Raji (cell line): ENCODE measurements around the gene SEPTIN10.

ENCODE experiments used
- POLR2A ChIP-seq: IDR thresholded peaks from 2 replicates; pipeline ENCODE4 v1.6.1; 2011; ENCODE audit warnings: low read depth, low read length, control low read depth; ENCODE audit not compliant: insufficient read depth

The SEPTIN10 gene

DNA sequence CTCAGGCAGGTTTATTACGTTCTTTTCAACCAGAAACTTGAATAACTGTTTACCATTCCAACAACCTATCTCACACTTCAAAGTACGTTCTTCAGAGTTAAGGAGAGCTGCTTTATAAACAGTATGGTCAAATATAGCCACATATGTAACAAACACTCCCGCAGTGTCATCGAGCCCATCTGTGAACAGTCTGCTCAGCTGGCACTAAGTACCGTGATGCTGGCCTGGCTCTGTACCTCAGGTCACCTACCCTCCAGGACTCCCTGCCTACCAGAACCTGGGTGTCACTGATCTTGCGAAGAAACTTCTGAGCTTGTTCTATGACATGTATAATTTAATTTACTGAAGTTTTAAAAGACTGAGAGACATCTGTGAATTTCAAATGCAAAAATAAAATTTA lies 71.4 kb downstream of the SEPTIN10 start:
- TF ChIP-seq POLR2A: no peak

DNA sequence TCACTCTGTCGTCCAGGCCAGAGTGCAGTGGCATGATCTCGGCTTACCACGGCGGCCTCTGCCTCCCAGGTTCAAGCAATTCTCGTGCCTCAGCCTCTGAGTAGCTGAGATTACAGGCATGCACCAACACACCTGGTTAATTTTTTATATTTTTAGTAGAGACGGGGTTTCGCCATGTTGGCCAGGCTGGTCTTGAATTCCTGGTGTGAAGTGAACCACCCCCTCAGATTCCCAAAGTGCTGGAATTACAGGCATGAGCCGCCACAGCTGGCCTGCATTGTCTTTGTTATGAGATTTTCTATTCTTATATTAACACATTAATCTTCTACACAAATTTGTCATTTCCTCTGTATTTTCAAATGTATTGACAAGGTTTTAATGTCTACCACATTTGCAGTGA lies 75.2 kb downstream of the SEPTIN10 start:
- no peak for TF ChIP-seq POLR2A

DNA sequence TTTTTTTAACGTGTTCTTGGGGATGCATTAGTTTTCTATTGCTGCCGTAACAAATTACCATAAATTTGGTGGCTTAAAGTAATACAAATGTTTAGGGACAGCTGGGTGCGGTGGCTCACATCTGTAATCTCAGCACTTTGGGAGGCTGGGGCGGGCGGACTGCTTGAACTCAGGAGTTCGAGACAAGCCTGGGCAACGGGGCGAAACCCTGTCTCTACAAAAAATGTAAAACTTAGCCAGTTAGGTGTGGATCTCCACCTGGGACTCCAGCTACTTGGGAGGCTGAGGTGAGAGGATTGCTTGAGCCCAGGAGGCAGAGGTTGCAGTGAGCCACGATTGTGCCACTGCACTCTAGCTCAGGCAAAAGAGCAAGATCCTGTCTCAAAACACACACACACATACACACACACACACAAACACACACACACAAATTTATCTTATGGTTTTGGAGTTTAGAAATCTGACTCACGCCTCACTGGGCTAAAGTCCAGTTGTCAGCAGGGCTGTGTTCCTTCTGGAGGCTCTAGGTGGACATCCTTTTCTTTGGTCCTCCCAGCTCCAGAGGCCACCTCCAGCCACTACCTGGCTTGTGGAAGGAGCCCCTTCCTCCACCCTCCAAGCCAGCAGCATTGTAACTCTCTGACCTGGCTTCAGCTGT lies 76.1 kb downstream of the SEPTIN10 start:
- TF ChIP-seq POLR2A: no peak

DNA sequence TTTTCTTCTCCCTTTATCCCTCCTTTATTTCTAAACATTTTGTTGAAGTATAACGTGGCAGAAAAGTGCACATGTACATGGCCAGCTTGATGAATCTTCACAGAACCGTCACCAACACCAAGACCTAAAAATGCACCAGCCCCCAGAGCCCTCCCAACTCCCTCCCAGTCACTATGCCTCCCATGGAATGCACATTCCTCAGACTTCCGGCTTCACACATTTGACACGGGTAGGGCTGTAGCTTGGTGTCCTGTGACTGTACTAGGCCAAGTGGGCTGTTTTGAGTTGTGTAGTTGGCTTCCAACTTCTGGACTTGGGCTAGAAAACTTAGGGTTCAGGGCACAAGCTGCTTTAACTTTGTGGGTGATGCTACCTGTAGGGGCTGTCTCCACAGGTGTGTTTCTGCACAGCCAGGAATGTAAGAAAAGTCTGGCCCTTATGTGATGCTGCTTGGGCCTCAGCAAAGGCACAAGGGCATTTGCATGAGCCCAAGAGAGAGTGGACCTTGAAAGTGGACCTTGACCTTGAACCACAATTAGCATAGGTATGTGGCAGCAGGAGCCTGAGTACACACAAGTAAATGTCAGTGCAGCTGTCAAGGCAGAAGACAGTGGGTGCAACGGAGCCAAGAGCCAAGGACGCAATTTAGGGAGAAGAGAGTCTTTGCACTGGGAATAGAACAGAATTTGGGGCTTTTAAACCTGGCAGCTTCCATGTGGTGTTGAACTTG lies 78.4 kb downstream of the SEPTIN10 start:
- TF ChIP-seq POLR2A: no peak

DNA sequence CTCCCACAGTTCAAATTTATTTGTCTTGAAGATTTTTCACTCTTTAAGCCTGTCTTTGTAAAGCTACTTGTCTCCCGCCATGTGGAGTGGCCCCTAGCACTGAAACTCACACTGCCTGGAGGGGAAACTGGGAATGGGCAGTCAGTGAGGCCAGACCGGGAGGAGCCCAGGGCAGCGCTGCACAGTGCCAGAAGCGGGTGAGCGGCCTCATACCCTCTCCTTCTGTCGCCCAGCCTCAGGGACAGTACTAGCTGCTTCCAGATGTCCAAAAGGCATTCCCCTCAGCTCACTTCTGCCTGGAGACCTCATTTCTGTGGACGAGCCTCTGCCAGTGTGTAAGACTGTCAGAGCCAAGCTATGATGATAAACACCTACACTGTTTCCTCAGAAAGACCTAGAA lies 79.9 kb downstream of the SEPTIN10 start:
- TF ChIP-seq POLR2A: no peak

DNA sequence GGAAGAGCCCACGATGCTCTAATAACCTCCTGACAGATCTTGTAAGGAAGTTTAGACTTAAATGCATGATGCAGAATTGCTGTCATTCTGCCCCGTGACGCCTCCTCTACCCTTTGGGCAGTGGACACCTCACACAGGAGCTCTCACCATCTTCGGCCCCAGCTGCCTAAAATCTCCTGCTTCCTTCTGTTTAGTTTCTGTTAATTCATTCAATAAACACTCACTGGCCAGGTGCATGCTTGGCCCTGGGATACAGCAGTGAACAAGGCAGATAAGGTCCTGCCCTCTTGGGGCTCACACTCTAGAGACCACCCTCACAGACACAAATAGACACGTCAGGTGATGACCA lies 81.1 kb downstream of the SEPTIN10 start:
- no peak for TF ChIP-seq POLR2A

DNA sequence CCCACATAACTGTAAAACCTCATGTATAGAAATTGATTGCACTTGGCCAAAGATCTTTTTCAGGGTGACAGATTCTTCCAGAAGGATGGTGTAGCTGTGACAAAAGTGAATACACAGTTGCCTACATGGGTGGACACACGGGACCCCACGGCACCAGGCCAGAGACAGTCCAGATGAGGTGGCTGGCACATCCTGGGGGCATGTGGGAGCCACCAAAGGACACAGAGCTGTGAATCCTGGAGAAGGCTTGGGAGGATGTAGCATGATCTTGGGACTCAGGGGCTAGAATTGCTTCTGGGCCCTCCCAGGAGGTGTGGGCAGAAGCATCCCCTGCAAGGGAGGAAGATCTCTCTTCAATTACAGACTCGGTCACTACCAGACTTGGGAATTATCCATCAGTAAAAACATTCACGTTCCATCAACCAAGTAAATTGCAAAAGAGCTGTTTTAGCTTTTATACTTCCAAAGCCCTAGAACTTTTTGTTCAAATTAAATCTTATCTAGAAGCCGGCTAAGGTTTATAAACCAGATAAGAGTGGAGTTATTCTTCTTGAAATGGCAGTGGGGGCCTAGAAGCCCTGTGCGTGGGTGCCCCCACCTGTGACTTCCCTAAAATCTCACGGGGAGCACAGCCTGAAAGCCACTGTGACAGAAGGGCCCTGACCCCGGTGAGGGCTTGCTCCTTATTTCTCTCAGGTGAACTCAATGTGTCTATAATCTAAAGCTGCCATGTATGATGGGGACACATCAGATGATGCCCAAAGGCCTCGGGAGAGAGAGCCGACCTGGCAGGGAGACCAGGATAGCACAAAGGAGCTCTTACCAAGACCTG lies 81.7 kb downstream of the SEPTIN10 start:
- TF ChIP-seq POLR2A: no peak

DNA sequence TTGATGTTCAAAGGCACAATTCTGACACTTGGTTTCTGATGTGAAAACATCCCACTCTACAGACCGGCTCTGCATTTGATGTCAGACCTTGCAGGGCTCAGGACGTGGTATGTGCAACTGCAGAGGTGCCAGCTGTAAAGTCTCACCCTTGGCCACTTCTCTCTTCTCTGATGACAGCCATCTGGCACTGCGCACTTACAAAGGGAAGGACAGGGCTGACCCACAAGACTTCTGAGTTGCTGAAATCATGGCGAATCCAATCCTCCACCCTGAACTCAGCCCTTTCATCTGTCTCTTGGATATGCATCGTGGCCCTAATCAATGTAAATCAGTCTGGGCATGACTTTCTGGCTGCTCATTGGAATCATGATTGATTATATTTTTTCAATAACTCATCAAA lies 82.5 kb downstream of the SEPTIN10 start:
- no peak for TF ChIP-seq POLR2A

DNA sequence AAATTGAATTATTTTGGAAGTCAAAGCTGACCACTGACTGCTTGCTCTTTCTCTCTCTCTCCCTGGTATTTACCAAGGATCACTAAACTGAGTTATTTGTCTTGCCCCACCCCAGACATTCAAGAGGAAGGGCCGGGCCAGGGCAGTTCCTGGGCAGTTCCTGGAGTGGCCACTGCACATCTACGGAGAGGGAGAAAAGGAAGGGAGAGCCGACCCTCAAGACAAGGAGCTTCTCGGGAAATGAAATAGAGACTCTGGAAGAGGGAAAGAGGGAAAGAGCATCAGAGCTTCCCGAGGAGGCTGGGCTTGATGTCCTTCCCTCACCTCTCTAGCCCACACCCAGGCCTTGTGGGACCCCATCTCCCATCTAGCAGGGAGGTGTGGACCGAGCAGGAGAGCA lies 83.1 kb downstream of the SEPTIN10 start:
- no peak for TF ChIP-seq POLR2A

DNA sequence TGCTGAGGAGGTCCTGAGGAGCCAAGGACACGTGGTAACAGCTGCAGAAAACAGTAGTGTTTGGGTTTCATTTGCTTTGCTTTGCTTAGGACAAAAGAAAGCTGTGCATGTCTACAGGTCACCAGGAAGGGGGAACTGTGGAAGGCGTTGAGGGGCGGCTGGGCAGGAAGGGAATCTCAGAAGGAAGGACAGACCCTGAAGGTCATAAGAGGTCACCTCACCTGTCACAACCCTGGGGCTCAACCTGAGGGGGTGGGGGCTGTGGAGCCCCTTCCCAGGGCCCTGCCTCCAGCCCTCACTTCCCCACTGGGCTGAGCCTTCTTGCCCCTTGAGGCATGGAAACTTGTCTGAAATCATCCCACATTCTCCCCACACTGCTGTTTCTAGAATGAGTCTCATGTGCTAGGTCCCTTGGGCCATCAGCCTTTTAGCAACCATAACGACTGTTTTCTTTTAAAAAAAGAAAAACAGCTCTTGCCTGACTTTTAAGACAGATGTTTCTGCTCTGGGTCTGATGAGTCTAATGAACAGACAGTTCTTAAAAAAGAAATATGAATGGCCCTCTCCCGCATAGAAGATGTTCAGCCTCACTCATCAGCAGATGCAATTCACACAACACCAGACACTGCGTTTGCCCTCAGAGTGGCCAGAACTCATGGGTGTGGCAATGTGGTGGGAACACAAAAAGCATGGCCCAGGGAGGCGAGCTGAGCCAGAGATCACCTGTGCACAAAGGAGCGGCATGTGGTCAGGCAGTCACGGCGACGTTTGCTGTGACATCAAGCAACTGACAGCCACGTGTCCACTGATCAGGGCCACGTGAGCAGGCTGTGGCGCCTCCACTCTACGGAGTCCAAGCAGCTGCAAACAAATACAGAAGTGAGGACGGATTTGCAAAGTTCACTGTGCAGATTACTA lies 84.0 kb downstream of the SEPTIN10 start:
- no peak for TF ChIP-seq POLR2A

DNA sequence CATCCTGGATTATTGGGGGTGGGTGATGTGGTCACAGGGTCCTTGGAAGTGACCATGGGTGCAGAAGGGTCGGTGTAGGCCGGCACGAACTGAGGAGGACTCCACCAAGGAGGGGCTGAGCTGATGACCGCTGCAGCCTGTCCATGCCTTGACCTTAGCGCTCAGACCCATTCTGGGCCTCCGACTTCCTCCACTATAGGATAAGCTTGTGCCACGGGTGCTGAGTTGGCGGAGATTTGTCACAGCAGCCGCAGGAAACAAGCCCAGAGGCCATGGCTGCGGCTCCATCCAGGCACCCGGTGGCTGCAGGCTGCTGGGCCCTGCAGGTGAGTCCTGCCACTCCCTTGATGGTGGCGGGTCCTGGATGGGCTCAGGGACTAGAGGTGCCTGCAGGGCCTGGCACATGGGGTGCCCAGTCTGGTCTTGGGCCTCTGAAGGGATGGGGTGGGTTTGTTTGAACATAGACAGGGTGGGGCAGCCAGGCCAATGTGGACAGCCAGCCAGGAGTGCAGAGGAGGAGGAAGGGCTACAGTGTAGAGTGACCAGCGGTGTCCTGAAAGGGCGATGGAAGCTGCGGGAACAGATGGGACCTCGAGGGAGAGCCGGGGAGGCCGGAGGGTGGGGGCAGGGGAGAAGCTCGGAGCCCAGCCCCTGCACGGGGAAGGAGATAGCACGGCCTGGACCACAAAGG lies 84.8 kb downstream of the SEPTIN10 start:
- TF ChIP-seq POLR2A: no peak

DNA sequence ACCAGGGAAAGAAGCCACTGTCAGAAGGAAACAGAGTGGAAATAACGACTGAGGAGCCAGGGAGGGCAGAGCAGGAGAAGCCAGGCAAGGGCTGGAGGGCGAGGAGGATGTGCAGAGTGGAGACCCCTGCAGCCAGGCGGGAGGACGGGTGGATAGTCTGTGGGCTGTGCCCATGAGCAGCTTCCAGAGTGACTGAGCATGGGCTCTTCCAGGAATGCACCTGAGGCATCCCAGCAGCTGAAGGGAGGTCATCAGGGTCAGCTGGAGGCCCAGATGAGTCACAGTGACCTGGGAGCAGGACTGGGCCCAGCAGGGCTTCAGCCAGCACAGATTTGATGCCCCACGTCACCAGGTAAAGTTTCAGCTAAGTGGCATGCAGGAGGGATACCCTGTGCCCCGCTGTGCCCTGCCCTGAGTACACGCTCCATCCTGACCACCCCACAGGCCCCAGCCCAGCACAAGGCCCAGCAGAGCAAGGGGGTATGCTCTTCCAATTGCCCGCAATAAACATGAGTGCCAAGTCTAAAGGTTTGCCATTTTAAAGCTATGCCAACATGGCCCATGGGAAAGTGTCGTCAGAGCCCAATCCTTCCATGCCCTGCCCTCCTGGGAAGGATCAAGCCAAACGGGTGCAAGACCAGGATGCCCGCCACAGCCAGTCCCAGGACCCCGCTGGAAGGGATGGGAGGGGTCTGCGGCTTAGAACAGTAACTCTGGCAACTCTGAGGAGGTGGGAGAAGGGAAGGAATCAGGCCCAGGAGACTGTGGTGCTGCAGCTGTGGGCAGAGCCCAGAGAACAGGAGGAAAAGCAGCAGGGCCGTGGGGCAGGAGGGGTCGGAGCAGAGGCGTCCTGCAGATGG lies 85.7 kb downstream of the SEPTIN10 start:
- TF ChIP-seq POLR2A: no peak

DNA sequence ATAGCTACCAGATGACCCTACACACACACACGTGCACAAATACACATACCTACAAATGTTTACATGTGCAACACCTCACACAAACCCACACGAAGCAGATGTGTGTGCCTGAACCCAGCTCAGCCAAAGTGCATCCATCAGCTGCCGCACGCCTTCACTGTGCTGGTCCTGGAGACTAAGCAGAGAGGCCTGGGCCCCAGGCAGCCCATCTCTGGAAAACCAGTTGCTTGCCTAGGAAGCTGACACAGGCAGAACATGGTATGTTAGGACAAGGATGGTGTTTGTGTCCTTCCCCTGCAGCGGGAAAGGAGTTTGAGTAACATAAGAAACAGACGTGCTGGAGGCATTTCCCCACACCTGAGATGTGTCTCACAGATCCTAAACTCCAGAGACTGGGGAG lies 86.7 kb downstream of the SEPTIN10 start:
- TF ChIP-seq POLR2A: no peak
